Stimulated activated CD8-positive, alpha-beta memory T cell treated with anti-CD3 and anti-CD28 coated beads, Interleukin-7, amount 100 ng/mL, for 48 hours (primary cell): ENCODE data around the gene RPS14.
"Not testable (repeated sequence)": the region's sequence is repeated elsewhere in the genome, so short reads cannot be mapped to it uniquely, and the experiment has no call there.

ENCODE experiments used
- DNase-seq, 2 donors: peaks; one replicate each; pipeline ENCODE4 v3.0.0-alpha.2; 2020; ENCODE audit warnings: low read depth in 1 of 2; ENCODE audit errors: extremely low read depth in 1 of 2

The RPS14 gene

DNA sequence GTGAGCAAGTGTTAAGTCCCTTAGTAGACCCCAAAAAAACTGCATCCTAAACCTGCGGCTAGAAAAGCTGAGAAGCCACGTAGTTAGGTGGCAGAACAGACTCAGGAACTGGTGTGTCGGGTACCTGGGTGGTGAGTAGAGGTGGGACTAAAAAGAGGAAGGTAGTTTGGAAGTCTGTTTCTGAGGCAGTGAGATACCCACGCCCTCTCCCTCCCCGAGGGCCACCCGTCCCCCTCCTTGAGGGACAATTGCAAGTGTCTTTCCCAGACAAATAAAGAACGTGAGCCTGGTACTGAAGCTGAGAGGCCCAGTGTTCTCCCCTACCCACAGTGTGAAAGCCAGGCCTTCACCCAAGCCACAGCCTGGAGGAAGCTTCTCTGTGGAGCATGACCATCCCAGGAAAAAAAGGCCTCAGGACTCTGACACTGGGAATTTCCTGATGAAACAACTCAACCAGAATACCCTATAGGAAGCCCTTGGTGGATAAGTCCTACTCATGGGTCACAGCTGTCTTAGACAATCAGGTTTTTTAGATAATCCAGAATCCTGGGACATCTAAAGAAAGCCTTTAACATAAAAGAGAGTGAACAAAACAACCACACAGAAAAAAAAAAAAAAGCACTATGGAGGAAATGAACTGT, 29.8 kb downstream of the RPS14 start:
- DNase-seq: no peak

DNA sequence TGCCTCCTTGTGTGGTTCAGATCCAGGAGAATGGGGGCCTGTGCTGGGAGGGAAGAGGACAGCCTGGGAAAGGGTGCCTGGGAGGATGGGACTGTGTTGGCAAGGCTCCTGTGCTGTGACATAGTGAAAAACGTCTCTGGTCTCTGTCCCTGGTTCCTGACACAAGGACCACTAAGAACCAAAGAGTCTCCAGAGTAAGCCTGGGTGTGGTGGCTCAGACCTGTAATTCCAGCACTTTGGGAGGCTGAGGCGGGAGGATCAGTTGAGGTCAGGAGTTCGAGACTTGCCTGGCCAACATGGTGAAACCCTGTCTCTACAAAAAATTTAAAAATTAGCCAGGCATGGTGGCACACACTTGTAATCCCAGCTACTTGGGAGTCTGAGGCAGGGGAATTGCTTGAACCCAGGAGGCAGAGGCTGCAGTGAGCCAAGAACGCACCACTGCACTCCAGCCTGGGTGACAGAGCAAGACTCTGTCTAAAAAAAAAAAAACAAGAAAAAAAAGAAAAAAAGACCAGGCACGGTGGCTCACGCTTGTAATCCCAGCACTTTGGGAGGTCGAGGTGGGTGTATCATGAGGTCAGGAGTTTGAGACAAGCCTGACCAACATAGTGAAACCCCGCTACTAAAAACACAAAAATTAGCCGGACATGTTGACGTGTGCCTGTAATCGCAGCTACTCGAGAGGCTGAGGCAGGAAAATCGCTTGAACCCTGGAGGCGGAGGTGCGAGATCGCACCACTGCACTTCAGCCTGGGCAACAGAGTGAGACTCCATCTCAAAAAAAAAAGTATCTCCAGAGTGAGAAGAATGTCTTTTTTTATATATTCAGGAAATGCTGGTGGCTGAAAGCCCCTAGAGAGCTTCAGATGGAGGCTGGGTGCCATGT, 35.4 kb downstream of the RPS14 start:
- DNase-seq: not testable (repeated sequence)

DNA sequence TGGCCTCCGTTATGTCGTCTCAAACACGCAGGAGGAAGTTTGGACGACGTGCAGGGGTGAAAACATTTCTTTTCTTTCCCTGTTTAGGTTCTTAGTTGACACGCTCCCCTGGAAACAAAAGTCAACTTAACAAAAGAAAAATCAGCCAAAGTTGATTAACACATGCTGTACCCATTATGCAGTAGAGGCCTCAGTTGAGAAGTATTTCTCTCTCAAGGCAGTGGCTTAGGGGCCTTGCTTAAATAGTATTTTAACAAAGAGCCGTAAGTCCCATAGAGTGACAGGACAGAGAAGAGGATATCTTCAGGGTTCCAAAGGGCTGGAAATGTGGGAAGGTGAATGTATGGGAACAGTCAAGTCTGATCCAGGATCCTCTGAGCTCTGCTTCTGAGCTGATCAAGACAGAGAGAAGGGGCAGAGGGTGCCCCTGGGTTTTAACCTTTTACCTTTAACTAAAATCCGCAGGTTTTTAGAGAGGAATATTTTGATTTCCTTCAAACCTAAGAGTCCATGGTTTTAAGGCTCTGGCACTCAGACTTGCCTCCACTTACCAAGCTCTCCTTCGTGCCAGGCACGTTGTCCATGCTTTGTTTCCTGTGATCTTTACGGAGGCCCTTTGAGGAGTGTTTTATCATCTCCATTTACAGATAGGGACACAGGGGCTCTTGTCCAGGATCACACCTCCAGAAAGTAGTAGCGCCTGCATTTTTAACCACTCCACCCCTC, 36.2 kb downstream of the RPS14 start:
- no peak for DNase-seq

DNA sequence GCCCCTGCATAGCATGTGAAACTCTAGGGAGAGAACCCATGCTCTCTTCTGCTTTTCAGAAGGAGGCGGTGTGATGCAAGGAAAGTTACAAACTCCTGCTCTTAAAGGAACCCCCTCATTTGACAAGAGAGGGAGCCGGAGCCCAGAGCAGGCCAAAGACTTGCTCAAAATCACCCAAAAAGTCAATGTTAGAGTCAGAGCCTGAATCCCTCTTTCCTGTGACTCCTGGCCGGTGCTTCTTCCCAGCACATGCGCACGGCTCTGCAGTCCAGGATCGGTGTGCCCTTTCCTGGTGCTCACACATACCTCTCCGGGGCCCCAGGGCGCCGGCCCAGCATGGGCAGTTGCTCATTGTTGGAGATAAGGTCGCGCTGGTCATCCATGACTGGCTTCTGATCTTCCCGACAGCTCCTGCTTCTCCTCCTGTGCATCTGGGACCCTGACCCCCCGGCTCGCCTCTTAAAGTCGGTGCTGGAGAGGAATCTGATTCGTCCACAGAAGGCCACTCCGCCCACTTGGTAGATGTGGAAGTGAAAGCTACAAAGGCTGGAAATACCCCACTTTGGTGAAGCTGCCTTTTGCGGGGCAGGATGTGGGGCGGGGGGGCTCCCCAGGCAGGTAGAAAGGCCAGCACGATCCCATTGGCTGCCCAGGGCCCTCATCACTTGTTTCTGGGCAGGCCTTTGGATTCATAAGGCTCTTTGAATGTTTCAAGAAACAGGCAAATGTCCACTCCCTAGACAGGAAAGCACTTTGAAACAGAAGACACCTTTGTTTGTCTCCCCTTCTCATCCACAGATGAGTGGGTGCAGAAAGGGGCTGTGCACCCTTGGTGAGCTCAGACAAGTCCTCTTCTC, 37.0 kb downstream of the RPS14 start, which contains the start of gene CD74:
TSS of gene CD74 (minus strand) at position 592 of the 857 bp plus-strand sequence. CDS start at position 431, 161 bp downstream.
- DNase-seq: peak; percentile 83 to 89

DNA sequence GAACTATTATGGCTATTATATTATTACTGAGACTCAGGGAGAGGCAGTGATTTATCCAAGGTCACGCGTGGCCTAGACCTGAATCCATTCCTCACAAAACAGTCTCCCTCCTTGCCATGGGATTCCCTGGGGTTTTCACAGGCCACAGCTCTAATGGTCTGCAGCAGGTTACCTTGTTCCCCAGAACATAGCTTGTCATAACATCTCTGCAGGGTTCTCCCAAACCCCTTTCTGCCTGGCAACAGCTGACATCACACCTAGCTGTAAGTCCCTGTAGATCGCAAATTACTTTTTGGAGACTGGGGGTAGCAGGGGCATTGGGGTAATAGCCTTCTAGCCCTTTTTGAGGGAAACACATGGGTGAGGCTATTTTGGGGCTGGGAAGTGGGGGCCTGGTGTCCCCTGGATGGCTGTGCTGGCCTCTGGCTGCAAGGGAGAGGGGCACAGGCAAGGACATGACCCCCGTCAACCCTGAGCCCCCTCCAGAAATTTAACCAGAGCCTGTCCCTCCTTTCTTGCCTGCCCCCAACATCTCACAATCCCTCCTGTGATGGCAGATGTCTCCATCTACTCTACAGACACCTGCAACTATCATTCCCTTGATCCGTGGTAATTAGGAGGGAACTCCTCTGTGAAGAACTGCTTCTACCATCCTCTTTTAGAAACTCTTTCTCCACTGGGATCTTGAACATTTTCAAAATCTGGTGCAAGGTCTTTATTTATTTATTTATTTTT, 38.1 kb downstream of the RPS14 start:
- peak in 1 of 2 donors; percentile 64 for DNase-seq

DNA sequence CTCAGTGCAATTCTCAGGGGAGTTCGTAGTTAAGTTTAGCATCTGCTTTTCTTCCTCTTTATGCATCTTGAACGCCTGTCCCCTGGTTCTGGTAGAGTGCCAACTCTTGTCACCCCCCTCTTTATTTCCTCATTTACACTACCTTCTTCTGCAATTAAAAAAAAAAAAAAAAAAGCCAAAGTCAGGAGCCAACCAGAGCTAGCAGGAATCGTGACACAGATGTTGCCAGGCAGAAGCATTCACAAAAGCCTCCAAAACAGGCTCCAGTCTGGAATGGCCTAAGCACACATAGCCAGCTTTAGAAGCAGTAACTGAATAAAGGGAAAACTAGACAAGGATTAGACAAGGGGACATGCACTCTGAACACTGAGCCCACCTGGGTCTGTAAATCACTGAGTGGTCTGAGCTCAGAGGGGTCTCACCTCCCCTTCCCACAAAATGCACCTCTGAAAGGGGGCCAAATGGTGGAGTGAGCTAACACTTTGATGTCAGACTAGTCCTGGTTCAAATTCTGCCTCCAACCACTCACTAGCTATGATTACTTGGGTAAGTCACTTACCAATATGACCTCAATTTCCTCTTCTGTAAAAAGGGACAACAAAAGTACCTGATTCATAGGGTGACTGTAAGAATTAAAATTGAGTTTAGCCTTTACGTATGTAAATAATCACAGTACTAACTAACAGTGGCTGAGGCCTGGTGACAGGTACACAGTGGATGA, 38.9 kb downstream of the RPS14 start:
- peak in 1 of 2 donors; percentile 12 for DNase-seq

DNA sequence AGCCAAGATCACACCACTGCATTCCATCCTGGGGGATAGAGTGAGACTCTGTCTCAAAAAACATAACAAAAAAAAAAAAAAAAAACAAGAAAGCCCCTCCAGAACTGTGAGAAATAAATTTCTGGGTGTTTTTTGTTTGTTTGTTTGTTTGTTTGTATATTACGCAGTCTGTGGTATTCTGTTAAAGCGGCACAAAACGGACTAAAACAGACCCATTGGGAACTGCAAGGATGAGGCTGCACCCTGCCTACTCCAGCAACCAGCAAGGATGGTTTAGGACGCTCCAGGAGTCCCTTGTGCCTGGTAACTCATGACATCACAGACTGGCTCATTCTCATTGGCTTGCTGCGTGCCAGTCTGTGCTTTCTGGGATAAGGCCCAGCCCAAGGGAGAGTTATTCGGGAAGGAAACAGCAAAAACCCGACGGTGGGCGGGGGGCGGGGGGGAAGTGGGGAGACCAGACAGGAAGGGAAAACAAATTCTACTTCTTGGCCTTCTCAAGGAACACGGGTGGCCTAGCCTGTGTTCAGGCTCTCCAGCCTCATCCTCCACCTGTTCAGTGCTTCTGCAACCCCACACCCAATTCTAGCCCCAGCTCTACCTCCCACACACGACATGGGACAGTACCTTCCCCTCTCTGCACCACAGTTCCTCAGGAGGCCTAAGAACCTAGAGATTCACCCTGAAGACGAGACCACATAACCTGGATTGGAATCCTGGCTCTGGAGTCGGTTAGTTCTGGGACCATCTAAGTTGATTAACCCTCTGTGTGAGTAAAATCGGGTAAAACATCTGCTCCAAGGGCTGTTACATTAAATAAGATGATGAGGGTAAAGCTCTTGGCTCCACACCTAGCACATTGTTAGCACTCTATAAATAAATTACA, 39.7 kb downstream of the RPS14 start:
- peak in 1 of 2 donors; percentile 27 for DNase-seq

DNA sequence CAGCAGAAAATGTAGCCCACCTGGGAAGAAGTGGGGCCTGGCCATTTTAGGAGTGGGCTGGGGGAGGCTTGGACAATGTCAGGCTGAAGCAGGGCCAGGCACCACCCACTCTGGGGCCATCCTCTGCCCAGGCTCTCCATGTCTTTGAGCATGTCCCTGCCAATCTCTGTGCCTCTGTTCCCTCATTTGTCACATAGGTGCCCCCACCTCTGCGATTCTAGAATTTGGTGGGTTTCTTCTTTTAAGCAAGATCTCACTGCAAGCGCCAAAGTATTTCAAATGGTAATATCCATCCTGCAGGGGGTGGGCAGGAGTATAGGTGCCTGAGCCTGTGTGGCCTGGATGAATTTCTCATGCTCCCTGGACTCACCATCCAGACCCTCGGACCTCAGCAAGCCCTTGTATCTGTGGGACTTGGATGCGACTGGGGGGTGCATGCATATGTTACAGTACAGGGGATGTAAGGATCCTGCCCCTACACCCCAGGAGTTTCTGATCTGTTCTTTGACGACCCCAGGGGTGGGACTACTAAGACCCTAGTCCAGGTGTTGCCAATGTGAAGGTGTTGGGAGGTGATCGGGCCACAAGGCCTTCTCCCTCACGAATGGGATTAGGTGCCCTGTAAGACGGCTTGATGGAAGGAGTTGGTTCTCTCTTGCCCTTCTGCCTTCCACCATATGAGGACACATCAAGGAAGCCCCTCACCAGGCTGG, 41.2 kb downstream of the RPS14 start:
- no peak for DNase-seq

DNA sequence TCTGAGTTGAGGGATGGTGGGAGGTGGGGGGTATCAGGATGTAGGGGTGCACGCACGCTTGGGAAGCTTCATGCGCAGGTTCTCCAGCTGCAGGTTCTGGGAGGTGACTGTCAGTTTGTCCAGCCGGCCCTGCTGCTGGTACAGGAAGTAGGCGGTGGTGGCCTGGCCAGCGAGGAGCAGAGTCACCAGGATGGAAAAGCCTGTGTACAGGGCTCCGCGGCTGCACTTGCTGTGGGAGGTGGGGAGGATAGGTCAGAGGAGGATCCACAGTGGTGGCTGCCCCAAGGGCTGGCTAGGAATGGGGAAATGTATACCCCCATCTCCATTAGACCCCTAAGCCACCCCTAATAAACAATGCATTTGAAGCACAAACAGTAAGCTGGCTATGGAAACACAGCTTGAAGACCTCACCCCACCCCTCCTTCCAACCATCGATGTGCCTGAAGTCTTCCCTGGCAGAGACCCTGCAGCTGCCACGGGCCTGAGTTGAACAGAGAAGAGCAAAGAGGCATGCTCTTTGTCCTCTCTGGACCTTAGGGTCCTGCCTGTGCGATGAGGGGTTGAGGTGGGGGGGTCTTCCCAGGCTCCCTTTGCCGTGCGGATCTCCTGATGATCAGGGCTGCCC, 42.3 kb downstream of the RPS14 start:
- DNase-seq: no peak

DNA sequence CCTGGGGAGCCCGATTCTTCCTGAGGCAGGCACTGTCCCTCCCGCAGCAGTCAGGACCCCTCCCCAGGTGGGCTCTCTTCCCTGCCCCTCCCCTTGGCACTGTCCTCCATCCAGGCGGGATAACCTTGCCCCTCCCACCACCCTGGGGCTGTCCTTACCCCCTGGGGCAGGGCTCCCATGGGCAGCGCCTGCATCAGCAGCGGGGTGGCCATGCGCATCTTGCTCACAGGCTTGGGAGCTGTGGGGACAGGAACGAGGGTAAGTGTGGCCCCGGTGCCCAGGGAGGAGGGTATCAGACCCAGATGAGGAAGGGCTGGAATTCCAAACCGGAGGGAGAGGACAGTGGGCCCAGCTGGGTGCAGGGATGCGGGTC, 42.8 kb downstream of the RPS14 start:
- DNase-seq: no peak

DNA sequence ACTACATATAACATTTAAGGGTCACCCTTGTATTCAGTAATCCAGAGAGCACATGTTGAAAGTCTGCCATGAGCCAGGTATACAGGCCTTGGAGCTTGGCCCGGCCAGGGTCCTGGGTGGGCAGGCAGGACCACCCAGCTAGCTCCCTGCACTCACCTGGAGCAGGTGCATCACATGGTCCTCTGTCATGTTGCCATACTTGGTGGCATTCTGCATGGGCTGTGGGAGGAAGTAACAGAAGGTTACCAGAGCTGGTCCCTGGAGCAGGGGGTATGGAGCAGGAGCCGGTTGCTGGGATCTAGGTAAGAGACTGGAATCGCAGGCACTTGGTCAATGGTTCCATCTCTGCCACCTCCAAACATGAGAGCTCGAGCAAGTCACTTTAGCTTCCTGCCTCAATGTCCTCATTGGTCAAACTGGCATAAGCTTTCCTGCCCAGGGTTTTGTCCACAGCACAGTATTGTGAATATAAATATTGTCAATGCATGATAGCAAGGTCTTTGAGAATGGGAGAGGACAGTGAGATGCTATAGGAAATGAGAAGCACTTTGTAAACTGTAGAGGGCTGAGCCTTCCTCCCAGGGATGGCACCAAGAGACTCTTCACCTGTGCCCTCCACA, 43.3 kb downstream of the RPS14 start:
- no peak for DNase-seq

DNA sequence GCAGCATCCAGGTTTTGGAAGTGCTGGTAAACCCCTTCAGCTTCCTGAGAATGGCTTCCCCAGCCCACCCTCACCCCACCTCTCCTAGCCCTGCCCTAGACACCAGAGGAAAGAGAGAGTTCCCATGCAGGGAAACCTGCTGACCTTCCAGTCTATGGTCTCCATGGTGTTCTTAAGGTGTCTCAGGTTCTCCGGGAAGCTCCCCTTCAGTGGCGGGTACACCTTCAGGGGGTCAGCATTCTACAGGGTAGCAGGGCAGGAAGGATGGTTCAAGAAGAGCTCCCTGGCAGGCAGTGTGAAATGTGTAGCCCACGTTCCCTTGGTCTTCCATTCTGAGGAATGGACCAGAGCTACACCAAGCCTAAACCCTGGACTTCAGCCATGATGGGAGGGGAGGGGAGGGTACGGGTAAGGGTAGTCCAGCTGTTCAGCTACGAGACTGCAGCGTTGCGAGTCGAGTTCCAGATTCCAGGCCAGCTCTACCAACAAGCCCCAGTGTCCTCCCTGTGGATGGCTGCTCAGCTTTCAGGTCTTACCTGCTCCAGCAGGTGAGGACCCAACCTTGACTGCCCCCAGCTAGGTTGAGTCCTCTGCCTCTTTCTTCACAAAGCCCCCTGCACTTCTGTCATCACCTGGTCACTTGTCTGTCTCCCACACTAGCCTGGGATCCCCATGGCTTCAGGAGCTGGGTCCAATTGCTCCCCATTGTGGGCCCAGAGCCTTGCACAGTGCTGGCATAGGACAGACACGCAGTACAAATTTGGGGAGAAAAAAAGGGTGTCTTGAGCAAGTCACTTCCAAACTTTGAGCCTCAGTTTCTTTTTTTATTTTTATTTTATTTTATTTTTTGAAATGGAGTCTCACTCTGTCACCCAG, 44.4 kb downstream of the RPS14 start:
- no peak for DNase-seq

DNA sequence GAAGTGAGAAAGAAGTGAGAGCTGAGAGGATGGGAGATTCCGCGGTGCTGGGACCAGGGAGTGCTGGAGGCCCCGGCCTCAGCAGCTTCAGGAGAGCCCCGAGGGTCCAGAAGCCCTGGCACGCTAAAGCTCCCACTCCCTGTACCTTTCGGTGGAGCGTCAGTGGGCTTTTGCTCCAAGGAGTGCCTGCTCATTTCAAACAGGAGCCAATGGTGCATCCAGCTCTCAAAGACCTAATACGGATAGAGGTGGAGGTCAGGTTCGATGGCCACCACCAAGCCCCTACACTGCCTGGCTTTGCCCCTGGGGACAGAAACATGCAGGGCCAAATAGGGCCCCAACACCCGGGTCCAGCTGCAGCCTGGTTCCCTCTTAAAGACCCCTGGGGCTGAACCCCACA, 45.0 kb downstream of the RPS14 start:
- DNase-seq: no peak

DNA sequence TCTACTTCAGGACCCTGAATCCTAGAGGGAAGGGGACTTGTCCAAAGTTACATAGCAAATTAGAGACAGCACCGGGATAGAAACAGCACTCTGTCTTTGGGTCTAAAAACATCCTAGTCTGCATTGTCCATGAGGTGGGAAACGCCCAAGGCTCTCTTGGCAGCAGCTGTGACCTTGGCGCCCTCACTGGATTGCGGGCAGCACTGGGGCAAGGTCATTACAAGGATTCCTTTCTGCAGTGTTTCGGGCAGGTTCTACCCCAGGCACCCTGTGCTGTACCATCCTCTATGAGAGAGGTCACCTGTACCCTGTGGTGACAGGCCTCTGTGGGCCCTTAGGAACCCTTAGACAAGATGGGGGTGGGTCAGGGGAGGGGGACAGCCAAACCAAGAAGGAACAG, 45.4 kb downstream of the RPS14 start:
- no peak for DNase-seq

DNA sequence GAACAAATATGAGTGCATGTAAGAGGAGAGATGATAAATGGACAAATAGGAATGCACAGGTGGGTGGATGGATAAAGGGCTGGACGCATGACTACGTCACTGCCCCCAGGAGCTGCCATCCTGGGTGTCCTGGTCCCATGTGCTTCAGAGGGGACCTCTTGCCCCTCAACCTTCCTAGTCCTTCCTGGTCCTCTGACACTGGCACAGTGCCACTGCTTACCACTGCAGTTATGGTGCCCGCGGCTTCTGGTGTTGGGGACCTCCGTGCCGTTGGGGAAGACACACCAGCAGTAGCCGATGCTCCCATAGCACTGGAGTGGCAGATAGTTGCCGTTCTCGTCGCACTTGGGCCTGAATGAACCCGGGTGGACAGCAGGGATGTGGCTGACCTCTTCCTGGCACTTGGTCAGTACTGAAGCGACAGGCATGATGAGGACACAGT, 46.6 kb downstream of the RPS14 start:
- no peak for DNase-seq
